NCI-H226 (cell line): Measurements from ENCODE around the gene PFKFB4.
"Not testable (repeated sequence)": the region's sequence is repeated elsewhere in the genome, so short reads cannot be mapped to it uniquely, and the experiment has no call there.

Experiments used
- DNase-seq: peaks from one replicate; pipeline ENCODE4 v3.0.0-alpha.2; 2015

PFKFB4 gene

DNA sequence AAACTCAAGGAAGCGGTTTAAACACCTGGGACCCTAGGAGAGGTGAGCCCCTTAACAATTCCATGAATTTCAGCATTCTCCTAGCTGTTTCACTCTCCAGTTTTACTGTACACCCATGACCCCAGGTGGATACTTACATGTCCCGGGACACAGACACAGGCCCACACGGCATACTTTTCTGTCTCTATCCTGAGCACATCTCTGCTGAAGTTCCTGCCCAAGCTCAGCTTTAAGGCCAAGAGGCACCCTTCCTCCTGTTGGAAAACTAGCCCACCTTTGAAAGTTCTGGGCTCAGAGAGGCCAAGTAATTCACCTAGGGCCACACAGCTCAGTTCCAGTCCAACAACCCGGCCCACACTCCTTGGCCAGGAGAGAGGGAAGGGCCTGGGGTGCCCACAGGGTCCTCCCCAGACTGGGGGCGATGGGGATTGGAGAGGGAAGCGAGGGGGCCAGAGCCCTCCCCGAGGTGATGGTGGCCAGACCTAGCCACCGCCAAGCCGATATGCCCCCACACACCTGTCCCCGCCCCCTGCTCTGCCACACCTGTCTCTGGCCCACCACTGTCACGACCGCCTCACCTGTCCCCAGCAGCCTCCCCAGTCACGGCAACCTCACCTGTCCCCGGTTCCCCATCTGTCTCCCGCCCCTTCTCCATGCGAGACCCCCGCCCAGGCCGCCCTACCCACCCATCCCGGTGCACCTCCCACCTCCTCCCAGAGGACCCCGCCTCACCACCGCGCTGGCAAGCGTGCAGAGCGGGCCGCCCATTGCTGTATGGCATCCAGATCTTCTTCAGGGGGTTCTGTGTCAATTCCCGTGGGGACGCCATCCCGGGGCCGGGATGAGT is 431 bp downstream of the PFKFB4 start:
- DNase-seq, result no peak

DNA sequence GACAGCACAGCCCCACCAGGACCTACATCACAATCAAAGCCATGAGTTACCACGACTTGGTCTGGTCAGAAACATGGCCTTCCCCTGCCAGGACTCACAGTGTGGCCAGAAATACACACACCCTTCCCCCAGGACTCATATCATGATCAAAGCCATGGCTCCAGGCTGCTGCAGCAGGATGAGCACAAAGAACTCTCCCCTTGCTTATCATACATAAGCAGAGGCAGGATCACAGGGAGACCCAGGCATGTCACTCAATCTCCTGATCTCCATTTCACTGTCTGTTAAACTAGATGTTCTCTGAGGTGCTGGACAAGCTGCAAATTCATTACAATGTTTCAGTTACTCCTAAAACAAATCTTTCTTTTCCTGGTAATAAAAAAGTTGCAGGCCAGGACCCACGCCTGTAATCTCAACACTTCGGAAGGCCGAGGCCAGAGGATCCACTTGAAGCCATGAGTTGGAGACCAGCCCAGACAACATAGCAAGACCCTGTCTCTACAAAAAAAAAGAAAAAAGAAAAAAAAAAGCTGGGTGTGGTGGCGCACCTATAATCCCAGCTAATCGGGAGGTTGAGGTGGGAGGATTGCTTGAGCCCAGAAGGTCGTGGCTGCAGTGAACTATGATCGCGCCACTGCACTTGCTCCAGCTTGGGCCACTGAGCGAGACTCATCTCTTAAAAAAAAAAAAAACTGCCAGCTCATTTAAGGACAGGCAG is 1.2 kb downstream of the PFKFB4 start:
- no peak for DNase-seq

DNA sequence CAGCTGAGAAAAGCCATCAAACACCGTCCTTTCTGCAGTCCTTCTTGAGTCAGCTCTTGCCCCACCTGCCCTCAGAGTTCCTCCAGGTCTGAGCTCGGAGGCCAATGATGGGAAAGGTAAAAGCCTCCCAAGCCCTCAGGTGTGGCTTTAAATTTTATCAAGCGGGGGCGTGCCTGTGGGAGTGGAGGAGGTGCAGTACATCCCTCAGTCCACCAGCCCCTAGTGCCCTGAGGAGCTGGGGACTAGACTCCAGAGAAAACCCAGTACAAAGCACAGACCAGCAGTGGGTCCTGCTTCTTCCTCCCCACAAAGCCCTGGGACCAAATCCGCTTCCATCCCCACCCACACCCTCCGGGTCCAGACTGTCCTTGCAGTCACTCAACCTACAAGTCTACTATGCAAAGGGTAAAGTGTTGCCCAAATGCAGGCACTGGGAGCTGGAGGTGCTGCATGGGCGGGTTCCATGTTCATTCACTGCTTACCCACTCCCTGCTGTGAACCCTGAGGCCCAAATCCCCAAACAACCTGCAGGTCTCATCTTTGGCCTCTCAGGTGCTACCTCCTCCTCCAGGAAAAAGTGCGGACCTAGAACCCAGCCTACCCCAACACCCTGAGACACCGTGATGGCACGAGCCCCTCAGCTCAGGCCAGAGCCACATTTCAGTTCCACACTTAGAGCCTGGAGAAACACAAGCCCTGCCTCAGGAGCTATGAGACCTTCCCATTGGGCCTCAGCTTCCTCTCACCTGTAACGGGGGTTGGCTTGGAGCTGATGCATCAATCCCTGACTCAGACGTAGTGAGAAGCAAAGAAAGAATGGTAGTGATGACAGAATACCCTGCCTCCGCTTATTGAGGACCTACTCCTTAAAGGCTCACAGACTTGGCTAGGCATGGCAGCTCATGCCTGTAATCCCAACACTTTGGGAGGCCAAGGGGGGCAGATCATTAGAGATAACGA is 2.4 kb downstream of the PFKFB4 start:
- no peak for DNase-seq

DNA sequence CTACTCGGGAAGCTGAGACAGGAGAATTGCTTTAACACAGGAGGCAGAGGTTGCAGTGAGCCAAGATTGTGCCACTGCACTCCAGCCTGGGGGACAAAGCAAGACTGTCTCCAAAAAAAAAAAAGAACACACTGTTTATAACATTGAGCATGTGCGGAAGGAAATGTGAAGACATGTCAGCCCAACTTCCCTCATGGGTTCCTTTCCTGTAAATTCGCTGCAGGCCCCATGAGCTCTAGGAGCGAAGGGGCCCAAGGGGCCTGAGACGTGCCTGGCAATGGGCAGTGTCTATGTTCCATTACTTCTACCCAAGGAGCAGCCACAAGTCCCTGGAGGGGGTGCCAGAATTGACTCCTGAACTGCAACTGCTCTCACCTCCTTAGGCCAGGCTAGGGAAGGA is 3.2 kb downstream of the PFKFB4 start:
- DNase-seq, result no peak

DNA sequence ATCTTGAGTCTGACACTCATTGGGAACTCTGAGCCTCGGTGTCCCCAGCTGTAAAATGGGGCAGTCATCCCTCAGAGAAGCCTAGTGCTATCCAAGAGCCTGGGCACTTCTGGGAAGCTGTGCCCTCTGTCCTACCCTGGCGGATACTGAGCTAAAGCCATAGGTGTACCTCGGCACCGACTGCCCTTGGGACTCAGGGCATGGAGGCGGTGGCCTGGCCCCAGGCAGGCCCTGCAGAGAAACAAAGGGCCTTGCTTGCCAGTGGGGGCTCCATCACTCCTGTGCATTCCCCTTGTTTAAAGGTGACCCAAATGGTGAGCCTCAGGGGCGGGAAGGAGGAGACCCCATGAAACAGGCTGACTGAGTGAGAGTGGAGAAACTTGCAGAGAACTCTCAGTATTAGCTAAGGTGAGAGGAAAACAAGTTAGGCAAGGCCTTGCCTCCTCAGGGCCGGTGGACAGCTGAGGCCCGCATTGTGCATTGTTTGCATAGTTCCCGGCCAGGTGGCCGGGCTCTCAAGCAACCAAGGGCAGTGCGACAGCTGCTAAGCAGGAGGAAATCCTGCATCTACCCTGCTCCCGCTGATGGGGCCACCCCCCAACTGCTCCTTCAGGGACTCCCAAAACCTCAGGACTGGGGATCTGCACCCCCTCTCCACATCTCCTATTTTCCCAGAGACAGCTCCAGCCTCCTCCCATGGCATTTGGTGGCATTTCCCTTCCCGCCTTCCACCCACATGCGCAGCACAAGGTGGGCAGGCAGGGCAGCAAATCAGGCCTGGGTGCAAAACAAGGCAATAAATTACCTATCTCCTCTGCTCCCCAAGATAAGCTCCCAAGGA is 4.3 kb downstream of the PFKFB4 start:
- DNase-seq, result no peak

DNA sequence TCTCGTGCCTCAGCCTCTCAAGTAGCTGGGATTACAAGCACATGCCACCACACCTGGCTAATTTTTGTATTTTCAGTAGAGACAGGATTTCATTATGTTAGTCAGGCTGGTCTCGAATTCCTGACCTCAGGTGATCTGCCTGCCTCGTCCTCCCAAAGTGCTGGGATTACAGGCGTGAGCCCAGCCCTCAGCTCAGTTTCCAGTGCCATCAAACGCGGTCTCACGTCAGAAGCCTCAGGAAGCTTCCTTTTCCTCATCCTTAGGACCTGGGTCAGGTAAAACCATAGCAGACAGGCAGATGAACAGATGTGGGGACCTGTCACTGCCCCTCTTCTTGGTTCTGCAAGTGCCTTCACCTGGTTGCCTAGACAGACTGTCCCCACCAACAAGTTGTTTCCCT is 5.0 kb downstream of the PFKFB4 start:
- not testable (repeated sequence) for DNase-seq

DNA sequence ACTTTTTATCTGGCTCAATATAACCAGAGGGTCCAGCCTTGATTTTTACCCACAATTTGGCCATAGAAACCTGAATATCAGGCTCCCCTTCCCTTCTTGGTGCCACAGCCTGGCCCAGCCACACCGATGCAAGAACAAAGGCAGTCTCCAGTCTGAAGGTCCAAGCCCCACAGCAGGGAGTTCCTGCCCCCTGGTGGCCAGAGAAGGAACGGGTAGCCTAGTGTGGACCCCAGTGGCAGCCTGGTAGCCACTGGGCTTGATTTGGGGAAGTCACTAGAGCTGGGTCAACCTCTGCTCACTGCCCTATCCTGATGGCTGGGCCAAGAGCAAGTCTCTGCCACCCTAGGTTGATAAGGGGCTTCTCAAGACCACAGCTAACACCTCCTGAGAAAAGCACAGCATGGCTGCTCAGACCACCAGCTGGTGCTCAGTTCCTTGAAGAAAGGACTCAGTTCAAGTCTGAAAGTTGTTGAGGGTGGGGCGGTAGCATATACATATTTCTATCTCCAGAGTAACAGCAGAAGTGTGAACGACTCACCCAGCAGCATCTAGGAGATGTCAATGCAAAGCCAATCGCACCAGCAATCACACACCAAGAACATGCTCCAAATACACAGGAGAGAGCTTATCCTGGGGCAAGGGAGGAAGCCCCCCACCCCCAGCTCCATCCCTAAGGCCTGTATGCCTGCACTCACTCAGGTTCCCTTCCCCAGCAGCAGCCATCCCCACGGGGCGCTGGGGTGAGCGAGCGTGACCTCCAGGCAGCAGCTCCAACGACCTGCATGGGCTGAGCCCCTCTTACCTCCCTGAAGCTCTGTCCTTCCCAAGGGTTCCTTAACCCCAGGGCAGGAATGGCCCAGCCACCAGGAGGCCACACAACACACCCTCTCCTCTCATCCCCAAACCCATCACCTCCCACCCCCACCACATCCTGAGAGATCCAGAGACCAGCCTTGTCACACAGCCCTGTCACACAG is 7.6 kb downstream of the PFKFB4 start:
- peak; percentile 53 for DNase-seq

DNA sequence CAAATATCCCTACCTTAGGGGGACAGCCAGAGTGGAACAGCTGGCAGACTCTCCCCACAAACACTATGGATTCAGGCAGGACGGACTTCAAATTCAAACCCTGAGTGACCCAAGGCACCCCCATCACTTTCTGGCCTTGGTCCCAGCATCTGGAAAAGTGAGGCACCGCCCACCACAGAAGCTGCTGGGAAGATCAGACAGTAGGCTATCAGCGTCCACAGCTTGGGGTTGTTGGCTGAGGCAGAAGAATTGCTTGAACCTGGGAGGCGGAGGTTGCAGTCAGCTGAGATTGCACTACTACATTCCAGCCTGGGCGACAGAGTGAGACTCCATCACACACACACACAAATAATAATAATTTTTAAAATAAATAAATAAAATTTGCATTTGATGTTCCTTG is 8.5 kb downstream of the PFKFB4 start:
- no peak for DNase-seq

DNA sequence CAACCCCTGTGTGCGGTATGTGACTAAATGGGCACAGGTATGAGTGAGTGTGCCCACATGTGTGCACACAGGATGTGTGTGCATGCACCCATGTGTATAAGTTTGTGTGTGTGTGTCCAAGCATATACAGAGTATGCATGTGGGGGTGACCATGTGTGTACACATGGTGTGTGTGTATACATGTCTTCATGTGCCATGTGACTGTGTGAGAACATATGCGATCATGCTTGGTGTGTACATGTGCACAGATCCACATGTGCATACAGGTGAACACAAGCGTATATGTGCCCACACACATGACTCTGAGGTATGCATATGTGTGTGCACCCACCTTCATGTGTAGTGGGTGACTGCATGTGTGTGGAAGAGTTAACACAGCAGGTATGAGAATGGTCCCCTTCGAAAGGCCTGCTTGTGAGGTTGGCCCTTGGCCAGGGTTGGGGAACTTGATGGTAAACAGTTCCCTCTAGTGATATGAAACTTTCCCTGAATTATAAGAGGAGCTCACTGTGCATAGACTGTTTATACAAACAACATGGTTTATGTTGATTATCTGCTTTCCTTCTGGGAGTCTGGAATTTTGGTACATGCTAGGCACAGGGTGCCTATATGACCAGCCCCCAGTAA is 10.3 kb downstream of the PFKFB4 start:
- no peak for DNase-seq

DNA sequence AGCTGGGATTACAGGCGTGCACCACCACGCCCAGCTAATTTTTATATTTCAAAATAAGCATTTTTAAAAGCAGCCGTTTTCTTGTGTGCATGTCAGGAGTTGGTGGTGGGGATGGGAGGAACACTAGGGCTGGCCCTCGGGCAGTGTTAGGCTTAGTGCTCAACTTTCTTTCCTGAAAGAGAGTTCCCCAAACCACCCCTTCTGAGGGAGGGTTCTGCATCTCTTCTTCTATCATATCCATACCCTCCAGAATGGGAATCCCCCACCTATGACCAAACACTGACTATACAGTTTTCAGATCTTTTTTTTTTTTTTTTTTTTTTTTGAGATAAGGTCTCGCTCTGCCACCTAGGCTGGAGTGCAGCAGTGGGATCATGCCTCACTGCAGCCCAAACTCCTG is 12.5 kb downstream of the PFKFB4 start:
- no peak for DNase-seq

DNA sequence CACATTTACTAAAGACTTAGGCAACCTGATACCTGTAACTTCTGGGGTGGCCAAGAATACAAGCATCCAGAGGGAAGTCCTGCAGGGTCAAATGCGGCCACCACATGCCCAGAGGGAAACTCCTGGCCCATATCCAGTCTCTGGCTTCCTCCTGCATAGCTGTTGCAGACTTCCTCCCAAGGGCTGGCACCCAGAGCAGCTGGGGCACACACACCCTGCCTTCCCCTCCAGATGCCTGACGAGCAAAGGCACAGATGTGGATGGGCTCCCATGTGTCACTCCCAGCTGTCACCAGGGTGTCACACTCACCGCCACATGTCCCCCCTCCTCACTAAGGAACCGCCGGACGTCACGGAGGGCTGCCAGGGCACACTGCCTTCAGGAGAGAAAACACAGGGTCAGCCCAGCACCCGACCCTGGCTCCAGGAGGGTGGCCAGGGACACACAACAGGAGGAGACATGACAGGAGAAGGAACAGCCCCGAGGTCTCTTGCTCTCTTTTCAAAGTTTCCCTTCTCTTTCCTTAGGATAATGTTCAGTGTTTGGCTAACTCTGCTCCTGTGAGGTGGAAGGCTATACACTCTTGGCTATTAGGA is 13.2 kb downstream of the PFKFB4 start:
- no peak for DNase-seq

DNA sequence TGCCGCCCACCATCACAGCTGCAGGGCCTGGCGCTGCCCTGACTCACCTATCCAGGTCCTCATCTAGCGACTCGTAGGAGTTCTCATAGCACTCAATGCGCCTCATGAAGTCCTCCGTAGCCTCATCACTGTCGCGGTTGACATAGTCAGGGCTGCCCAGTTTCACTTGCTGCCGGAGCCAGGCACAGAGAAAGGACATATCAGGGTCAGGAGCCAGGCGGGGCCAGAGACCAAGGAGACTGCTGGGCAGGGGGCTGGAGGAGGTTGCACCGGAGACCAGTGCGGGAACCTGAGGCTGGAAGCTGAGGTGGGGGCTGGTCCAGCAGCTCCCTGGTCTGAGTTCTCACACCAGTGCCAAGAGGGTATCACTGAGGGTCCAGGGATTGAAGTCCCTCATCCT is 18.2 kb downstream of the PFKFB4 start:
- DNase-seq, result no peak

DNA sequence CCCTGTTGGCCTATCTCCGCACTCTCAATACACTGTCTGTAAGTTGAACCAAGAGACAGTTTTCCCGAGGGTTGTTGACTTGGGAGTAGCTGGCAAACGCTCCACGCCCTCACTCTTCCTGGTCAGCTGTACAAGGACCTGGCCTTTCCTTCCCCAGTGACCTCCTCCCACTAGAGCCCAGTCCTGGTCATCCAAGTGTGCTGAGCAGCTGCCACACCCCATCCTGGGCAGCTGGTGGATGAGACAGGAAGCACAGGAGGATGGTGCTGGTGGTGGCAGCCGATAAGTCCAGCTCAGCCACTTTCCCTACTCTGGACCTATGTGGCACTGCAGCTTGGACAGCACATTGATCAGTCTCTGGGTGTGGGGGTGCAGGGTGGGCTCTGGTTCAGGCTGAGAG is 19.8 kb downstream of the PFKFB4 start:
- DNase-seq, result no peak

DNA sequence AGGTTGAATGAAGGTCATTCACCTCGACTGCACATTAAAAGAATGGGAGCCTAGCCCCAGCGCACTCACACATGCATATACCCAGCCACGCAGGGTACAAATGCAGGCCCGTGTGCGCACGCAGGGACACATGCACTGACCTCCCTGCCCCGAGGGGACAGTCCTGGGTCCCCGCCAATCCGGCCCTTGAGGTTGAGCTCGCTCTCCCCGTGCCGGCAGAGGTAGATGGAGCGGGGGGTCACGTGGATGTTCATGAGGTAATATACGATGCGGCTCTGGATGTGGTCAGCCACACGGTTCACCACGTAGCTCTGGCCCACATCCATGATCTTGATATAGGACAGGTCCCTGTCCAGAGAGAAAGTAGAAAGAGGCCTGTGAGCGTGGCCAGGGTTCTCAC is 20.5 kb downstream of the PFKFB4 start:
- no peak for DNase-seq

DNA sequence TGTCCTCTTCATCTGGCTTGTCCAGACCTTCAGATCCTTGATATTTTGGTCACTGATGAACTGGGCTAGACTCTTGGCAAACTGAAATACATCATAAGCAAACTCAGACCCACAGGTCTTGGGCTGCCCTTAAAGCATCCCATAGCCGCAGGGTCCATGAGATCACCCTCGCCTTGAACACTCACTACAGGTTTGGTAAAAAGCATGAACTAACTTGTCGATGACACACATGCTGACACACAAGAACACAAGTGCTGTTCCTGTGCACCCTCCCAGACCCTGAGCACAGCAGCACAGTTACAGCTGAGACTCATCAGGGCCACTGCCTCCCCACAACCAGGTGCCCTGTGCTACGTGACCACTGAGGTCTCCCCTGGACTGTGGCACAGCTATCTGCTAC is 21.0 kb downstream of the PFKFB4 start:
- DNase-seq, result no peak

DNA sequence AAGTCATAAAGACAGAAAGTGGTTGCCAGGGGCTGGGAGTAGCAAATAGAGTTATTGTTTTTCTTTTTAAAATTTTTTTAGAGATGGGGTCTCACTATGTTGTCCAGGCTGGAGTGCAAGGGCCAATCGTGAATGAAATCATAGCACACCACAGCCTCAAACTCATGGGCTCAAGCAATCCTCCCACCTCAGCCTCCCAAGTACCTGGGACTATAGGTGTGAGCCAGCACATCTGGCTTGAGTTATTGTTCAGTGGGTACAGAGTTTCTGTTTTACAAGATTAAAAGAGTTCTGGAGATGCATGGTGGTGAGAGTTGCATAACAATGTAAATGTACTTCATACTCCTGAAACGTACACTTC is 23.6 kb downstream of the PFKFB4 start:
- DNase-seq, result no peak

DNA sequence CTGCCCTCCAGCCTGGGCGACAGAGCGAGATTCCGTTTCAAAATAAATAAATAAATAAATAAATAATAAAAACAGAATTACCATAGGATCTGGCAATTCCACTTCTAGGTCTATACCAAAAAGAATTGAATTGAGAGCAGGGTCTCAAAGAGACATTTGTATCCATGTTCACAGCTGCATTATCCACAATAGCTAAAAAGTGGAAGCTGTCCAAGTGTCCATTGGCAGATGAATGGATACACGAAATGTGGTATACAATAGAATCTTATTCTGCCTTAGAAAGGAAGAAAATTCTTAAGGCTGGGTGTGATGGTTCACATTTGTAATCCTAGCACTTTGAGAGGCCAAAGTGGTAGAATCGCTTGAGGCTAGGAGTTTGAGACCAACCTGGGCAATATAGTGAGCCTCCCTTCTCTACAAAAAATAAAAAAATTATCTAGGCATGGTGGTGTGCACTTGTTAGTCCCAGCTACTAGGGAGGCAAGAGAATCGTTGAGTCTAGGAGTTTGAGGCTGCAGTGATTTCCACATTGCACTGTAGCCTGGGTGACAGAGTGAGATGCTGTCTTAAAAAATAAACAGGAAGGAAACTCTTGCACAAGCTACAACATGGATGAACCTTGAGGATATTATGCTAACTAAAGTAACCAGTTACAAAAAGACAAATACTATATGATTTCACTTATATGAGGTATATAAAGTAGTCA is 24.2 kb downstream of the PFKFB4 start:
- no peak for DNase-seq

DNA sequence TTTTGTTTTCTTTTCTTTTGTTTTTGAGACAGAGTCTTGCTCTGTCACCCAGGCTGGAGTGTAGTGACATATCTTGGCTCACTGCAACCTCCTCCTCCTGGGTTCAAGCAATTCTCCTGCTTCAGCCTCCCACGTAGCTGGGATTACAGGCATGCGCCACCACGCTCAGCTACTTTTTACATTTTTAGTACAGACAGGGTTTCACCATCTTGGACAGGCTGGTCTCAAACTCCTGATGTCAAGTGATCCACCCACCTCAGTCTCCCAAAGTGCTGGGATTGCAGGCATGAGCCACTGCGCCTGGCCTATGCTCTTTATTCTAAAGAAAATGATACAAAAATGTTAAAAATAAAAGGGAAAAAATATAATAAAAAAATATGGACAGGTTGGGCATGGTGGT is 25.9 kb downstream of the PFKFB4 start:
- DNase-seq, result not testable (repeated sequence)

DNA sequence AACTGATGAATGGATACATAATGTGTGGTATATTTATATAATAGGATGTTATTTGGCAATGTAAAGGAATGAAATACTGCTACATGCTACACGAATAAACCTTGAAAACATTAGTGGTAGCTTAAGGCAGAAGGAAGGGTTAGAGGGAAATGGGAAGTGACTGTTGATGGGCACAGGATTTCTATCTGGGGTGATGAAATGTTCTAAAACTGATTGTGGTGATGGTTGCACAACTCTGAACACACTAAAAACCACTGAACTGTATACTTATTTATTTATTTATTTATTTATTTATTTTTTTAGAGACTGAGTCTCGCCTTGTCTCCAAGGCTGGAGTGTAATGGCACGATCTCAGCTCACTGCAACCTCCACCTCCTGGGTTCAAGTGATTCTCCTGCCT is 27.8 kb downstream of the PFKFB4 start:
- no peak for DNase-seq

DNA sequence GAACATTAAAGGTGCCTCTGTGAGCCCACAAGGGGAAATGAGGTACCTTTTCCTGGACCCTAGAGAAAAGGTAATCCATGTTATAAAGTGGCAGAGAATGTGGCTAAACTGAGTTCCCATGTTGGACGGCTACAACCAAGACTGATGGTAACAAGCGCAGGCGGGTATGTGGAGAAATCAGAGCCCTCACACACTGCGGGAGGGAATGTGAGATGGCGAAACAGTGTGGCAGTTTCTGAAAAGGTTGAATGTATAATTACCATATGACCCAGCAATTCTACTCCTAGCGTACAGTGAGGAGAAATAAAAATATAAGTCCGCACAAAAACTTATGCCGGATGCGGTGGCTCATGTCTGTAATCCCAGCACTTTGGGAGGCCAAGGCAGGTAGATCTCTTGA is 28.6 kb downstream of the PFKFB4 start:
- no peak for DNase-seq
